ENCODE measurements around the gene CPB1.
"Not testable (repeated sequence)": the region's sequence is repeated elsewhere in the genome, so short reads cannot be mapped to it uniquely, and the experiment has no call there.

The CPB1 gene

DNA sequence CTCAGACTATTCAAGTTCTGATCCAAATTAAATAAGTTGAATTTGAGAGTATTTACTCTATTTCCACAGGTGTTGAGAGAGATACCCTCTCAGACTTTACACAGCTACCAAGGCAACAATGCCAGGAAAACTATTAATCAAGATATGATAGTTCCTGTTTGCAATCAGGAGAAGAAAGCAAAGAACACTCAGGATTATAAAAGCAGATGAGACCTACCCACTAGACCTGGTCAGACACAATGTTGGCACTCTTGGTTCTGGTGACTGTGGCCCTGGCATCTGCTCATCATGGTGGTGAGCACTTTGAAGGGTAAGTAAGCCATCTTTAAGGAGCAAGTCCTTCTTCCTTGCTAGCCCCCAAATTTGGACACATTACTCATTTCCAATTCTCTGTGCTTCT is at the start of gene CPB1:
Gene CPB1, plus strand, starts transcription at position 227 of the 400 bp plus-strand sequence. Its CDS starts 13 bp downstream, at position 240.
- no peak for DNase-seq (ENCODE audit: low read depth in 4 of 4, low spot score in 1 of 4)

DNA sequence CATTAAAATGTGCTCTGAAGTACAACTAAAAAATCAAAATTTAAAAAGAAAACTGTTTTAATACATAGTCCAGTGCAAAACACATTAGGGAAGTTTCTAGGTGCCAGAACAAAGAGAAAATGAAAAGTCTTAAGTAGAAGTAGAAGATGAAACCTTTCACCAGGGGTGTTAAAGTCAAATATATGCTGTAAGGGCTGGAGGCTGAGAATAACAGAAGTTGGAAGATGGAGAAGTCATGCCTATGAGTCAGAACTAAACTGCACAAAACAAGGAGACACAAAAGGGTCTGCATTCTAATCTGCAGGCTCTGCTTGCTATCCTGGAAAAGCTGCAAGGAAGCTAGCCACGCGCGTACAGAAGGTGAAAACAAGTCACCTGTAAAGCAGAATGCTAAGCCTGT is 48.7 kb upstream of the CPB1 start:
- DNase-seq (ENCODE audit: low read depth in 4 of 4, low spot score in 1 of 4): no peak

DNA sequence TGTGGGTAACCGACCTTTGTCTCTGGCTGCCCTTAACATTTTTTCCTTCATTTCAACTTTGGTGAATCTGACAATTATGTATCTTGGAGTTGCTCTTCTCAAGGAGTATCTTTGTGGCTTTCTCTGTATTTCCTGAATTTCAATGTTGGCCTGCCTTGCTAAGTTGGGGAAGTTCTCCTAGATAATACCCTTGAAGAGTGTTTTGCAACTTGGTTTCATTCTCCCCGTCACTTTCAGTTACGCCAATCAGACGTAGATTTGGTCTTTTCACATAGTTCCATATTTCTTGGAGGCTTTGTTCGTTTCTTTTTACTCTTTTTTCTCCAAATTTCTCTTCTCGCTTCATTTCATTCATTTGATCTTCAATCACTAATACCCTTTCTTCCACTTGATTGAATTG is 42.6 kb upstream of the CPB1 start:
- DNase-seq (ENCODE audit: low read depth in 4 of 4, low spot score in 1 of 4): not testable (repeated sequence)

DNA sequence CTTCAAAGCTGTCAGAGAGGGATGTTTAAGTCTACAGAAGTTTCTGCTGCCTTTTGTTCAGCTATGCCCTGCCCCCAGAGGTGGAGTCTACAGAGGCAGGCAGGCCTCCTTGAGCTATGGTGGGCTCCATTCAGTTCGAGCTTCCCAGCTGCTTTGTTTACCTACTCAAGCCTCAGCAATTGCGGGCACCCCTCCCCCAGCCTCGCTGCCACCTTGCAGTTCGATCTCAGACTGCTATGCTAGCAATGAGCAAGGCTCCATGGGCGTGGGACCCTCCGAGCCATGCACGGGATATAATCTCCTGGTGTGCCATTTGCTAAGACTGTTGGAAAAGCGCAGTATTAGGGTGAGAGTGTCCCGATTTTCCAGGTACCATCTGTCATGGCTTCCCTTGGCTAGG is 41.5 kb upstream of the CPB1 start:
- DNase-seq (ENCODE audit: low read depth in 4 of 4, low spot score in 1 of 4): not testable (repeated sequence)

DNA sequence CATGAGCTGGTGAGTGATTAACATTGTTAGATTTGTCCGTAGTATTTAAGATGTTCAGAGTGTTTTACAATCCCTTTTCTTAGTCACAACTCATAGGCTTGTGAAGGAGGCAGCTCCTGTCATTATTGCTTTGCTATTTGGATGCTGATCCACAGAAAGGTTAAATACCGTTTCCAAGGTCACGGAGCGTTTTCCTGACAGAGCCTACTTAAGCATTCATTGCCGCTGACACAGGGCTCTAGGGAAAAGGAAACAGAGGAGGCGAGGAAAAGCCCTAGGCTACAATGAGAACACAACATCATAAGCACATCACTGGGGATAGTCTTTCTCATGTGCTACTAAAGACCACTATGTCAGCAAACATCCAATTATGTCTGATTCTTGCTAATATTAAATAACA is 38.5 kb upstream of the CPB1 start:
- DNase-seq (ENCODE audit: low read depth in 4 of 4, low spot score in 1 of 4): no peak

DNA sequence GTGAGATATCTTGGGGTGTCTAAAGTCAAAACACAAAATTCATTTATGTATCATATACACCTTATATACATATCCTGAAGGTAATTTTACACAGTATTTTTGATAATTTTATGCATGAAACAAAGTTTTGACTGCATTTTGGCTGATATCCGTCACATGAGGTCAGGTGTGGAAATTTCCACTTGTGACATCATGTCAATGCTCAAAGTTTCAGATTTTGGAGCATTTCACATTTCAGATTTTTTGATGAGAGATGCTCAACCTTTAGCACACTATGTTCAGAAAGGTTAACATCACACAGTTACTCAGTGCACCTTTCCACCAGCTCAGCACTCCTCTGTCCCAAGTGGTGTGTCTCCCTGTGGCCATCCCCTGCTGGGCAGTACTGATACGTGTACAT is 37.7 kb upstream of the CPB1 start:
- DNase-seq (ENCODE audit: low read depth in 4 of 4, low spot score in 1 of 4): no peak

DNA sequence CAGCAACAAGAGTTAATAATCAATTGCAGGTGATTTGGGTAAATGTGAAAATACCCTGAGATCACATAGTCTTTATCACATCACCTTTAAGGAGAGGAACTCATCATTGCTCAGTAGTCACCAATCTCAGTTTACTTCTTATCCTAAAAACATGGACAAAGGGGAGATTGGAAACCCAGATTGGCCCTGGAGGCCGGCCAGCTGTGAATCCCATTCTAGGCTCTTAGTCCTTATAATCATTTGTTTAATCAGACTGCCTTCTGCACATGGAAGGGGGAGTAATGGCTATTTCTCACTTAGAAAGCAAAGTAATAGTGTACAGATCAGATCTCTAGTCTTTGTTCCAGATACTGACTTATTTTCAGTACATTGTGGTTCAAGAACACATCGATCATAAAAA is 37.2 kb upstream of the CPB1 start:
- no peak for DNase-seq (ENCODE audit: low read depth in 4 of 4, low spot score in 1 of 4)

DNA sequence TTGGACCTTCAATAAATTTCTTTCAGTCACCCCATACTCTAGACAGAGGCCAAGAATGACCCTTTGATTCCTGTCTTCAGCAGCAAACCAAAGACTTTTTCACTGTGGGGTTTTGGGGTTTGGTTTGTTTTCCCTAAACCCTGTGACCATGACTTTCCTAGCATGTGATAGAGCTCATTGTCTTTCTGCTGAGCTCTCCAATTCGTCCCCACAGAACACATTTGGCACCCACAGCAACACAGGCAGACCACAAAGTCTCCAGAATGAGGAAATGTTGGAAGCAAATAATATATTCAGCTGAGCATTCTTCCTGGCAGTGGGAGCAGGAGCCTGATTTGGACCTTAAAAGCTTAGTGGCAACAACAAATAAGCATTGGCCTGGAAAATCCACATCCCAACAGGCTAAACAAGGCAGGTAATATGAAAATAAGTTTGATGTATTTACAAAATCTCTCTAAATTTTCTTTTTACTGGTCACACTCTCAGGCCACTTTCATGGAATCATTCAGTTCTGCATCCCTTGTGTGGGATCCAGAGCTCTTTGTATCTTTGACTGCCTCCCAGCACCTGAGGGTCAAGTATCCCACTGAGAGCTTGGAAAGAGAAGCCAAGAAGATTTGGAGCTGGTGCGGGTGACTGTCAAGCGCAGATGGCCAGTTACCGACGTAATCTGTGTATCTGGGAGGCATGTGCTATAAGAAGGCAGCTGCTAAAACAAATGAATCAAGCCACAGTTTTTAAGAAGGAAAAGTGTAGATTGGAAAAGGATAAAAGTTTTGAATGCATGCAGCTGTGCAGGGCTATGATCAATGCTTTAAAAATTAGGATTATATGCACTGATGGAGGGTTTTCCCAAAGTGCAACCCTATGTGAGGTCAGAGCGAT is 36.5 kb upstream of the CPB1 start:
- DNase-seq (ENCODE audit: low read depth in 4 of 4, low spot score in 1 of 4): no peak

DNA sequence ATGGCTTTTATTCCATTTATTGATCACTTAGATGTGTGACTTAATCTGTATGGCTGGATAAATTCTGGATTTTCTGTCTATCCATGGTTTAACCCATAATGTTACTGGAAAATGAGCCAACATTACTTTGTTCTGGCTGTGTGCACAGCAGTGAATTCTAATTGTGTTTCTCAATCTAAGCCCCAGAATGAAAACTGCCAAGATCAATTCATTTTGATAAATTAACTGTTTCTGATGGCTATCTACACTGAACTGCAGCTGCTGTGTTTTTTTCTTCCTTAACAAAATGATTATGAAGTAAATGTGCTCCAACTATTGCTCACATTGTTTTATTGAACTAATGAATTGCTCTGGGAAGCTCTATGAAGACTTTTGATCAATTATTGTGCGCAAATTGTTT is 35.7 kb upstream of the CPB1 start:
- no peak for DNase-seq (ENCODE audit: low read depth in 4 of 4, low spot score in 1 of 4)

DNA sequence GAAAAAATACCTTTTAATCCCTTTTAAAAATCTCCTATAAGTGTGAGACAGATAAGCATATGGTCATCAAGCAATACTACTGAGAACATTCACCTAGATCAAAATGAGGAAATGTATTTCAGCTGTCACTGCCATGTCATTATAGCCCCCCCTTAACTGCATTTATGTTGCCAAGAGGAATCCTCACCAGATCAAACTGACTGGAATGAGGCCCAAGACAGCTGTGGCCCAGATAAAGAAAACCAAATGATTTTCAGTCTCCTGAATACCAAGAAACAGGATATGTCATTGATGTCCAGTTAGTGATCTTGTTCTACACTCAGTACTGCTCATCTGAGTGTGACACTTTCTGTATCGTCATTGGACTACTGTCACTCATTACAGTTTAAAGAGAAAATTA is 35.1 kb upstream of the CPB1 start:
- DNase-seq (ENCODE audit: low read depth in 4 of 4, low spot score in 1 of 4): no peak

DNA sequence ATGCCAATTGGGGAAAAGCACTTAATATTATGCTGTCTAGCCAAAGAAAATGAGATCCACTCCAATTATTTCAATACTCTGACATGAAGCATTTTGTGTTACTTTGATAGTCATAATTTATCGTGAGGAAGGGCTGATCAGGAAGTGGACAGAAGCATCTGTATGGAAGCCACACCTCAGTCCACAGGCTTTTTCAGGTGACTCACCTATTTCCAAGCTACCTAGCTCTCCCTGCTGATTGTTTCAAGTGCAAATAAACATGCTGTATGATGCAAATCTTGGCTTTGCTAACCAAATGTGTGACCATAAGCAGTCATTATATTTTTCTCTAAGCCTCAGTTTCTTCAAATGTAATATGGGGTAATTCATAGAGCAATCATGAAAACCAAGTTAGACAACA is 30.8 kb upstream of the CPB1 start:
- no peak for DNase-seq (ENCODE audit: low read depth in 4 of 4, low spot score in 1 of 4)

DNA sequence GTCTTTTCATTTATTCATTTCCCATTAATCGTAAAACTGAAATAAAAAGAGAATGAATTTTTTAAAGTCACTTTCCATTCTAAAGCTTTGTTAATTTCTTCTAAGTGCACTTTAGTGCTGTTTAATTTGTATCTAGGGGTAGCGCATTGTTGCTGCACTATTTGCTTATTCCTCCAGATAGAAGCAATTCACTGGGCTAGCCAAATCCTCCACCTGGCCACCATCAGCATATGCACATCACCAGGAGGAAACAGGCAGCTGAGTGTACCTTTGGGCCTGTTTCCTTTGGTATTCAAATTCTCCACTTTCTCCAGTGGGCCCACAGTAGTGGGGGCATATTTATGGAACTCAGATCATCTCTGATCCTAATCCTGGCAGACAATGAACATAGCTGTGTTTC is 29.8 kb upstream of the CPB1 start:
- no peak for DNase-seq (ENCODE audit: low read depth in 4 of 4, low spot score in 1 of 4)

DNA sequence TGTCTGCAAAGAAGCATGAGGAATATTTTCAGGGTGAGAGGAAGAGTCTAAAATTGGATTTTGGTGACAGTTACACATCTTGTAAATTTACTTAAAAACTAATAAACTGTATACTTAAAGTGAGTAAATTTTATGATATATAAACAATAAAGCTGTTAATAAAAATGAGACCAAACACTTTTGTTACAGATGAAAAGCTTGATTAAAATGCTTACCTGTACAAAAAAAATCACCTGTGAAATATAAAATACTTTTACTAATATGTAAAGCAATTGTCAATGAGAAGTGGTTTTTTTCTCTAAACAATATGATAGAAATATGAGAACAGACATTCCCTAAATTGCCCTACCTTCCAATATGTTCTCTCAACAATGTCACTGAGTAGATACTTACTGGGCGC is 27.2 kb upstream of the CPB1 start:
- DNase-seq (ENCODE audit: low read depth in 4 of 4, low spot score in 1 of 4): no peak

DNA sequence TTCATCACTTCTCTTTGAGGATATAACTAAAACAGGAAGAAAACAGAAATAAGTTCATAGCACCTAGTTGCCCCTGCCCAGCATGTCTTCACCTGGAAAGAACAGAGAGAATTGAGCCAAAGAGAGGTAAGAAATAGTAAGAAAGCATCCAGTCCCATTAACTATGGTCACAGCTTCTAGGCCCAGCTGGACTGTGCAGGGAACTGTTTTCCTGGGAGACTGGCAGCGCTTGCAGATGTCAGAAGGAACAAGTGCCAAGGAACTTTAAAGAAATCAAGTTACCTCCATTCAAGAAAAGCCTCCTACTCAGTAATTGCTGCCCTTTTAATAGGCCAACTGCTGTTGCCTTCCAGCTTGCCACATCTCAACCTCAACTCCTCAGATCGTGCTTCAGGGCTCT is 17.8 kb upstream of the CPB1 start:
- no peak for DNase-seq (ENCODE audit: low read depth in 4 of 4, low spot score in 1 of 4)

DNA sequence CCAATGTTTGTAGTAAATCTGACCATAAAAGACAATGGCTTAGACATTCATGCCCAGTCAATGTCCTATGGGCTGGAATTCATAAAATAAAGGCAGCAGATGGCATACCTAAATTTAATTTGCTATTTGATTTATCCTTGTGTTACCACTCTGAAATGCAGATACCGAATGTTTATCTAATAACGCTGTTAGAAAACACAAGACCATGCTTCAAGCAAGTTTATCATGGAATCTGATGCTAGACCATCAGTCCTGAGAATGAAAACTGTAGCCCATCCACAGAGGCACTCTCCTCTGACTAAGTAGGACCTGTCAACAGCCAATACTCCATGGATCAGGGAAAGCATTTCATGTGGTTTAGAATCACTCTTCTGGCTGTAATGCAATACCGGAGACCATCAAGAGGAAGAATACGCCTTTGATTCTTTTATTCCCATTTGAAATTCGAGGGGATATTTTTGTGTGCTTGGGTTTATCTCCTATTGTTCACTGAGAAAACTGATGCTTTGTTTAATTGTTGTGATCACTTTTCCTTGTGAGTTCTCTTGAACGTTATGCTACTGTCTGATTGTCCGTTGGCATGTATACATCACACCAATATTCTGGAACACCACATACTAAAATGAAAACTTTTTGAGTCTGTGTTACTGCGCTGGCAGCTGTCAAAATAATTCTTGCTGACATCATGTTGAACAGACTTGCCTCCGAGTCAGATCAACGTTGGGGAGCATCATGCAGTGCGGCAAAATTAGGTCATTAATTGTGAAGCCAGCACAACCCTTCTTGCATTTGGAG is 12.1 kb upstream of the CPB1 start:
- DNase-seq (ENCODE audit: low read depth in 4 of 4, low spot score in 1 of 4): no peak

DNA sequence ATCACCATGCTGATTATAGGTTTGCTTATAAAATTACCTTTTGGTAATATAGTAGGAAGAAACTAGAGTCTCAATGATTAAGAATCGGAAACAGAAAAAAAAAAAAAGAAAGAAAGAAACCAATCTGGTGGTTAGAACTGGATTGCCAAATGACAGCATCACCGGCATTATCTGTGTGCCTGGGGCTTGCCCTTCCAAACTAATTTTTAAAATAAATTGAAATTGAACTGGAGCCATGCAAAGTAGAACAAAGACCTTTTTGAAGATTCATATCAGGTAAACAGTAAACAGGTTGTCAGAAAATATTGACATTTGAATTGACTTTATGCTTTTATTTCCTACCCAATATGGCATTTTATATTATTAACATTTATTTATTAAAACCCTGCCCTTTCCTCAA is 11.2 kb upstream of the CPB1 start:
- no peak for DNase-seq (ENCODE audit: low read depth in 4 of 4, low spot score in 1 of 4)

DNA sequence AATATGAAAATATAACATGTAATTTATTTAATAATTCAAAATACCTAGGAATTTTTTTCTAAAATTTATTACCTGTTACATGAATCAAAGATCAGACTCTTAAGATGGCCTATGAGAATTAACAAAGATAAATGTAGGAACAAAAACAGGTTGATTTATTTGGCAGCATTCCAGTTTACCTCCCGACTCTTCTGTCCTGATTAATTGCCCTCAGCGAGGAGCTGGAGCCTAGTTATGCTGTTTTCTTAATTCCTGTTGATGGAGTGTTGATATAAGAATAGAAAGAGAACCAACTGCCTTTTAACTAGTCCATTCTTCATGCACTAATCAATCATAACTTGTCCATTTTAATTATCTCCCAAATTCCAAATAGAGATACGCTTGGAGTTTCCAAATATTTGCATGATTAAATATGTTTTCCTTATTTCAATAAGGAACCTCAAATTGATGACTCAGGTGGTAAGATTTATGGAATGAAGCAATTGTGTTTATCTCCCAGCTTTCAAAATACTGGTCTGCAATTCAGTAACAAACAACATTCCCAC is 10.6 kb upstream of the CPB1 start:
- no peak for DNase-seq (ENCODE audit: low read depth in 4 of 4, low spot score in 1 of 4)

DNA sequence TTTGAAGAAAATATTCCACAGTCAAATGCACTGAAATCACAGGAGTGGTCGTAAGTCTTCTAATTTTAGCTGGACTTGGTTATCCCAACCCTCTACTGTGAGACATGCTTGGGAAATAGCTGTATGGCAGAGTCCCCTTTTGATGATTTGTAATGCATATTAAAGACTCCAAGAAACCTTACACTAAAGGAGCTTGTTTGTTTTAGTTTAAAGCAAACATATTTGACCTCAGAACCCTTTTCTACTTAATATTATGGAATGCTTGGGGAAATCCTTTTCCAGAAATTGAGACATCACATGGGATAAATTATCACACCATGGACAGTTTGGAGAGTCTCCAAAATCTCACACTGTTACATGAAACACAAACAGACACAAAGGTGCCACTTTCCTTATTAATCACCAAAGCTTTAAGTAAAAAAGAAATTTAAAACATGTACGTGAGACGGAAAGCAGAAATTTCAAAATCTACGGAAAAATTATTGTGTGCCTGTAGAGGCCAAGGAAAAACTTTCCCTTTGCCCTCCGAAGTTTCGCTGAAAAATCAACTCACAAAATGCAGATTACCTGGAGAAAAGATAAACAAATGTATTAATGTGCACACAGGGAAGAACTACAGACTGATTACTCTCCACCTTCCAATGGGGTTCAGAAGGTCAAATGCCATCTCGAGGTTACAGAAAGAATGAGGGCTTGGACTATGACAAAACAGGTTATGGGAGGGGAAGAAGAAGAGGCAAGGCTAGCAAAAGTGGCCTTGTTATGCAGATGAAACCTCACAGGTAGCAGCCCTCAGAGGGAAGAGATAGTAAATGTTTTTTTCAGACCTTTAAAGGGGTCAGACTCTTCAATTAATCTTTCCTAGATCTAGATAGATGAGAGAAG is 7.0 kb upstream of the CPB1 start:
- DNase-seq (ENCODE audit: low read depth in 4 of 4, low spot score in 1 of 4): no peak

DNA sequence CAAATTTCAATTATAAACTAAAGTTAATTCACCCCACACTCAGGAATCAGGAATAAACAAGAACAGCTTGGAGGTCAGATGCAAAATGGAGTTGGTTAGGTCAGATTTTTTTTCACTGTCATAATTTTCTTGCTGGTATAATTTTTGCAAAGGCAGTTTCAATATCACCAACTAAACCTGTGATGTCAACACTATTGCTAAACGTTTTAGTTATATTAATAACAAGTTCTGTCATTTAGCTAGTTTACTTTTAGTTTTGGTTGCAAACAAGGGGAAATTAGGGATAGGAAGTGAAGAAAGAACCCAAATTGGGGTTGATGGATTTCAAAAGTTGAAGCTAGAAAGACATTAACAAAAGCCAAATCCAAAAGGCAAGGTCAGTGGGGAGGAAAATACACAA is 4.6 kb upstream of the CPB1 start:
- DNase-seq (ENCODE audit: low read depth in 4 of 4, low spot score in 1 of 4): no peak

DNA sequence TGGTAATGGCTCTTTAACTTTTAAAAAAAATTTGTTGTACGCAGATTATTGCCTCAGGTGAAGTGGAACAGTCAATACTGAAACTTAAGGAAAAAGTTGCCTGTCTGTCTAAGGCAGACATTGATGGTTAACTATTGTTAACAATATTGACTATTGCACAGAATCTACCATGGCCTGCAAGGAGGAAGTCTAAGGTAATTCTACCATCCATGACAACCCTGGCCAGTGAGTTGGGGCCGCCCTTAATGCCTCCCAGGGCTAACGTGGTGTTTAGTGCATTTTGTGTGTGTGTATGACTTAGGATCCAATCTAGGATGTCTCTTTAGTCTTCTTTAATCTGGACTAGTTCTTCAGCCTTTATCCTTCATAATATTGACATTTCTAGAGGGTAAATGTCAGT is 2.1 kb upstream of the CPB1 start:
- DNase-seq (ENCODE audit: low read depth in 4 of 4, low spot score in 1 of 4): no peak

DNA sequence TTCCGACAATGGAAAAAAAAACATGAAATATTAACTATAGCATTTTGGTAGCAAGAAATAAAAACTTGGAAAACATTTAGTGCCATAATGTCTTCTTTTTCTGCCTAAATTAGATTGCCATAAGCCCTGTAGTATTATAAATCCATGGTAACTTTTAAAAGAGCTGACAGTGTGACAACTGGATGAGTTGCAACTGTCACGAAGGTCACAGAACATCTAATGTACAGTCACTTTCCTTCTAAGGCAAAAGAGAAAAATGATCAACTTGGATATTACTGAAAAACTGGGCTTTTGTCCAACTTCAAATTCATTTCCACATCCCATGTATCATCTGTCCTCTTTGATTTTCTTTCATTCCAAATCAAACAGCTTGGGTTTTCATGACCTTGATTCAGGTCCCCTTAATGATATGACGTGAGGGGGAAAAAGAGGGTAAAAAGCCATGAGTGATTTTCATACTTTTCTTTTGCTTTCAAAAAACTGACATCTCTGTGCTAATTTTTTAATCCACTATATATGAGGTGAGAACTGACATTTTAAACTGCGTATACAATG is 602 bp downstream of the CPB1 start:
- no peak for DNase-seq (ENCODE audit: low read depth in 4 of 4, low spot score in 1 of 4)

Data from stimulated activated CD4-positive, alpha-beta T cell treated with anti-CD3 and anti-CD28 coated beads, Interleukin-1b, Interleukin-23, amount 100 ng/mL, for 24 hours (primary cell).